WTC11 (cell line): ENCODE results near the gene BMPER. TPM values are rescaled to one million over a fixed set of nuclear protein-coding genes. Genes with fewer than 3 reads are reported as not detected.
A peak's percentile ranks its signal among the peaks of the same experiment; 100 is the strongest.

ENCODE experiments used
- ATAC-seq: fragments of 200-7000 bp; cut with Tn5 transposase; 2 replicates; pipeline ENCODE4 v1.10.0; 2021; ENCODE audit warnings: mild to moderate bottlenecking, moderate library complexity
- CTCF ChIA-PET: fragments of 300-600 bp; sonication (Branson Sonifier 250); formaldehyde crosslinking; loops from one replicate; lab custom pipeline; 2021; ENCODE audit warnings: antibody characterized with exemption; lab: Charles Lee
- POLR2A ChIA-PET: fragments of 350-600 bp; sonication (Branson Sonifier 250); formaldehyde crosslinking; loops from one replicate; lab custom pipeline; 2021; ENCODE audit warnings: antibody characterized with exemption; lab: Charles Lee
- DNase-seq: peaks from one replicate; pipeline ENCODE4 v3.0.0; 2021; ENCODE audit warnings: low spot score
- H3K27ac Mint-ChIP-seq: 2 replicates; pipeline ENCODE4 v1.8.0; 2021; ENCODE audit warnings: mixed read lengths
- H3K27me3 Mint-ChIP-seq: 2 replicates; pipeline ENCODE4 v1.8.0; 2021; ENCODE audit warnings: low read depth, mild to moderate bottlenecking, moderate library complexity, mixed read lengths
- H3K36me3 Mint-ChIP-seq: 2 replicates; pipeline ENCODE4 v1.8.0; 2021; ENCODE audit warnings: mixed read lengths
- H3K4me1 Mint-ChIP-seq: 2 replicates; pipeline ENCODE4 v1.8.0; 2022; ENCODE audit warnings: mixed read lengths
- H3K4me3 Mint-ChIP-seq: 2 replicates; pipeline ENCODE4 v1.8.0; 2021; ENCODE audit warnings: mild to moderate bottlenecking, moderate library complexity, mixed read lengths
- H3K9me3 Mint-ChIP-seq: 2 replicates; pipeline ENCODE4 v1.8.0; 2021; ENCODE audit warnings: mixed read lengths
- ARID4B ChIP-seq: sonication (generic); formaldehyde crosslinking; IDR thresholded peaks from 2 replicates; pipeline ENCODE4 v1.8.0; 2023; ENCODE audit warnings: missing genetic modification reagents, mild to moderate bottlenecking, borderline replicate concordance
- ATF1 ChIP-seq: sonication (generic); formaldehyde crosslinking; IDR thresholded peaks from 2 replicates; pipeline ENCODE4 v1.8.1; 2023; ENCODE audit warnings: mild to moderate bottlenecking, moderate library complexity, missing genetic modification reagents
- CREB1 ChIP-seq: sonication (generic); formaldehyde crosslinking; IDR thresholded peaks from 2 replicates; pipeline ENCODE4 v1.8.0; 2023; ENCODE audit warnings: mild to moderate bottlenecking, missing genetic modification reagents
- CREM ChIP-seq: sonication (generic); formaldehyde crosslinking; IDR thresholded peaks from 2 replicates; pipeline ENCODE4 v1.8.1; 2022; ENCODE audit warnings: mild to moderate bottlenecking, missing genetic modification reagents, moderate library complexity
- E2F5 ChIP-seq: sonication (generic); formaldehyde crosslinking; IDR thresholded peaks from 2 replicates; pipeline ENCODE4 v1.8.1; 2022; ENCODE audit warnings: mild to moderate bottlenecking, moderate library complexity, missing genetic modification reagents
- GTF2I ChIP-seq: fragments of 250-450 bp; sonication (Bioruptor Pico); conservative IDR thresholded peaks from 2 replicates; pipeline ENCODE4 v1.4.0; 2021; ENCODE audit warnings: mild to moderate bottlenecking
- IRF2 ChIP-seq: sonication (generic); formaldehyde crosslinking; IDR thresholded peaks from 2 replicates; pipeline ENCODE4 v1.8.0; 2022; ENCODE audit warnings: low read depth, missing genetic modification reagents, borderline replicate concordance
- NFATC4 ChIP-seq: fragments of 250-450 bp; sonication (Bioruptor Pico); IDR thresholded peaks from 2 replicates; pipeline ENCODE4 v1.9.0; 2021; ENCODE audit warnings: mild to moderate bottlenecking
- OVOL2 ChIP-seq: fragments of 250-450 bp; sonication (Bioruptor Pico); IDR thresholded peaks from 2 replicates; pipeline ENCODE4 v1.9.0; 2021; ENCODE audit warnings: mild to moderate bottlenecking, borderline replicate concordance
- PRDM15 ChIP-seq: sonication (generic); formaldehyde crosslinking; IDR thresholded peaks from 2 replicates; pipeline ENCODE4 v1.8.0; 2022; ENCODE audit warnings: missing genetic modification reagents
- USF2 ChIP-seq: sonication (generic); formaldehyde crosslinking; IDR thresholded peaks from 2 replicates; pipeline ENCODE4 v1.8.1; 2023; ENCODE audit warnings: mild to moderate bottlenecking, missing genetic modification reagents, moderate library complexity
- ZBTB21 ChIP-seq: sonication (generic); formaldehyde crosslinking; IDR thresholded peaks from 2 replicates; pipeline ENCODE4 v1.8.1; 2023; ENCODE audit warnings: mild to moderate bottlenecking, missing genetic modification reagents, borderline replicate concordance
- ZNF219 ChIP-seq: sonication (generic); formaldehyde crosslinking; IDR thresholded peaks from 2 replicates; pipeline ENCODE4 v1.8.0; 2023; ENCODE audit warnings: missing genetic modification reagents, mild to moderate bottlenecking, borderline replicate concordance
- ZNF281 ChIP-seq: sonication (generic); formaldehyde crosslinking; IDR thresholded peaks from 2 replicates; pipeline ENCODE4 v1.8.0; 2023; ENCODE audit warnings: mild to moderate bottlenecking, missing genetic modification reagents
- total RNA-seq: library from RNA; stranded (reverse); gene quantifications from 3 replicates; pipeline ENCODE4 v1.2.3, GENCODE V29; 2021

BMPER gene
- total RNA-seq, 1 experiment from 2014 or later, result 1.9 TPM

- ATAC-seq (peak; percentile 40; the same call in 1 of the 2 replicates), DNase-seq (no peak)
- H3K4me3 Mint-ChIP-seq, result no peak overlapping the region
- no peak overlapping the region for H3K27ac Mint-ChIP-seq
- POLR2A ChIA-PET, result no interaction called here
- peaks cover 20% of the 10 kb centered on the region for H3K4me1 Mint-ChIP-seq
- H3K9me3 Mint-ChIP-seq, result no peaks in the 10 kb centered on the region
- CTCF ChIA-PET, result interaction anchor here (1.0 to 1.6 kb wide), 7 partner anchors 20 to 458 kb away, joined by 3 to 7 read pairs (median 4); no protein-coding TSS in a partner anchor
- H3K36me3 Mint-ChIP-seq, result no peaks in the 10 kb centered on the region
- no peaks in the 10 kb centered on the region; the same call in 1 of the 2 replicates for H3K27me3 Mint-ChIP-seq
- TF ChIP-seq GTF2I (CRISPR knock-in tag) (no peak), IRF2 (CRISPR knock-in tag) (no peak), E2F5 (no peak), CREM (no peak), OVOL2 (CRISPR knock-in tag) (no peak), ATF1 (CRISPR knock-in tag) (no peak), ZNF219 (CRISPR knock-in tag) (no peak), ZNF281 (no peak), USF2 (CRISPR knock-in tag) (no peak), NFATC4 (no peak), ZBTB21 (CRISPR knock-in tag) (no peak), ARID4B (CRISPR knock-in tag) (no peak), PRDM15 (CRISPR knock-in tag) (no peak), CREB1 (CRISPR knock-in tag) (no peak)
Measured at GRCh38 chr7:34138483-34138882, 233.1 kb downstream of the BMPER start.
